ENCODE measurements around the gene VENTX.

DNA sequence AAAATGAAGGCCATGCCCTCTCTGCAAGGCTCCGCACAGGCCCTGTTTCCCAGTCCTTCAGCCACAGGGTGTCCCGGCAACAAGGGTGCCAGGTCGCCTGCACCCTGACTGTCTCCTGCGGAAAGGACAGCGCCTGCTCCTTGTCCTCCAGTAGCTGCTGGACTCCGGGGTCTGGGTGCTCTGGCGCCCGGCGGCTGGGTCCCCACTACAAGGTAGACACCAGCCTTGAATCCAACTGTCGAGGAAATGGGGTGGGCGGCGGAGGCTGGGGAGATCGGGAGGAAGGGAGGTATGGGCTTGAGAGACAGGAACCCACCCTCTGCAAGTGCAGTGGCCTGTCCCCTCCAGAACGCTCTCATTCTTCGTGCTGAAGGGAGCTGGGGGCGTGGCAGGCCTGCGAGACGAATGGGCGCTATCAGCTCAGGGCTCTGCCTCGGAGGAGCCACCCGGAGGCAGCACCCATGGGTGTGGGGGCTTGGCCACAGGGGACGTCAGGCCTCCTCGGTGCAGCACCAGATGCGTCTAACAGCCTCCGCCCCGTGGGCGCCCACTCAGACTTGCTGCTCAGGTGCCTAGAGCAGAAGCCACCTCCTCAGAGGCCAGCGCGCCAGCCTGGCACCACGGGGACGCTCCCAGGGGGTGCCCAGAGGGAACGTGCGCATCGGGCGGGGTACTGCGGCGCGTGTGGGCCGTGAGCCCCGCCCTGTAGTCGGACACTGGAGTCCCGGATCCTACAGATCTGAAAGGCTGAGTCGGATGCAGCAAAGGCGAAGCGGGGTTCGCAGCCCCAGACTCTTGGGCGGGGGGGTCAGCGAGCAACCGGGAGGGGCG lies 23.5 kb downstream of the VENTX start:
- no peak for TF ChIP-seq POLR2AphosphoS5 (IDR thresholded peaks at IDR 0.05)
- TF ChIP-seq EP300 (IDR thresholded peaks at IDR 0.05): no peak
- no peak for TF ChIP-seq CTCF (IDR thresholded peaks at IDR 0.05)

All from suprapubic skin (tissue), 4 donors.